DMS53 treated with DMSO at 0.1 percent for 48 hours (cell line): ENCODE data around the gene ZNF586.
"Not testable (repeated sequence)": the region's sequence is repeated elsewhere in the genome, so short reads cannot be mapped to it uniquely, and the experiment has no call there.

ENCODE experiments used
- DNase-seq: peaks from one replicate; lab custom pipeline; 2025; ENCODE audit not compliant: unreplicated experiment; lab: John Stamatoyannopoulos, UW

Gene ZNF586

GRCh38 chr19:57789288-57789687 lies 19.8 kb downstream of the ZNF586 start:
- DNase-seq, result no peak

GRCh38 chr19:57796580-57796979 lies 27.1 kb downstream of the ZNF586 start:
- DNase-seq, result not testable (repeated sequence)

- DNase-seq, result no peak
Observed at GRCh38 chr19:57800696-57801095, 31.2 kb downstream of the ZNF586 start.

- no peak for DNase-seq
Observed at GRCh38 chr19:57802269-57802668, 32.8 kb downstream of the ZNF586 start.

GRCh38 chr19:57803265-57803593 lies 33.8 kb downstream of the ZNF586 start:
- no peak for DNase-seq

- DNase-seq, result no peak
Observed at GRCh38 chr19:57803594-57804325, 34.3 kb downstream of the ZNF586 start.

- DNase-seq, result no peak
Observed at GRCh38 chr19:57807541-57807940, 38.1 kb downstream of the ZNF586 start.

- DNase-seq, result not testable (repeated sequence)
Observed at GRCh38 chr19:57810410-57811295, 41.2 kb downstream of the ZNF586 start.

- DNase-seq, result no peak
Observed at GRCh38 chr19:57812226-57812625, 42.8 kb downstream of the ZNF586 start.

GRCh38 chr19:57812975-57813820 lies 43.7 kb downstream of the ZNF586 start:
- not testable (repeated sequence) for DNase-seq

GRCh38 chr19:57813919-57814504 lies 44.5 kb downstream of the ZNF586 start:
- DNase-seq, result no peak

GRCh38 chr19:57814505-57815246 lies 45.2 kb downstream of the ZNF586 start, which contains the start of gene ZNF552:
ZNF552 (minus strand) TSS chr19:57814913; CDS start chr19:57814743, 170 bp downstream.
- peak; percentile 92 for DNase-seq

- DNase-seq, result no peak
Observed at GRCh38 chr19:57815247-57816075, 46.0 kb downstream of the ZNF586 start.

- no peak for DNase-seq
Observed at GRCh38 chr19:57816652-57817051, 47.2 kb downstream of the ZNF586 start.

- no peak for DNase-seq
Observed at GRCh38 chr19:57817976-57818375, 48.5 kb downstream of the ZNF586 start.

GRCh38 chr19:57818378-57818777 lies 48.9 kb downstream of the ZNF586 start:
- no peak for DNase-seq

- DNase-seq, result peak; percentile 81
Observed at GRCh38 chr19:57819475-57820148, 50.1 kb downstream of the ZNF586 start.

- DNase-seq, result no peak
Observed at GRCh38 chr19:57820599-57820998, 51.1 kb downstream of the ZNF586 start.

GRCh38 chr19:57821095-57821494 lies 51.6 kb downstream of the ZNF586 start:
- not testable (repeated sequence) for DNase-seq
